ENCODE results near the gene RRBP1. TPM values are rescaled to one million over a fixed set of nuclear protein-coding genes. Genes with fewer than 3 reads are reported as not detected.
A peak's percentile ranks its signal among the peaks of the same experiment; 100 is the strongest.

RRBP1 gene
- total and polyA plus RNA-seq, 7 experiments from 2014 or later, result 4.1 to 73.9 (median 28.1) TPM

- Histone ChIP-seq H3K4me1 (ENCODE audit: control insufficient read depth in 2 of 2, insufficient read depth in 2 of 2, low read length in 2 of 2) (no peaks in the 10 kb centered on the region), H3K36me3 (ENCODE audit: control insufficient read depth in 2 of 3, insufficient read depth in 3 of 3, low read length in 3 of 3) (no peaks in the 10 kb centered on the region), H3K27me3 (ENCODE audit: control insufficient read depth in 2 of 2, insufficient read depth in 2 of 2, low read length in 2 of 2) (no peaks in the 10 kb centered on the region), H3K27ac (ENCODE audit: low read depth, low read length) (no peak overlapping the region), H3K9me3 (ENCODE audit: control insufficient read depth in 2 of 3, low read length in 3 of 3) (no peaks in the 10 kb centered on the region), H3K4me3 (ENCODE audit: low read length) (no peak overlapping the region)
- Mint-ChIP-seq H3K4me3 (no peak overlapping the region), H3K27me3 (peaks cover 0 to 2% (median 0%) of the 10 kb centered on the region in 5 donors), H3K36me3 (peaks cover 5 to 40% (median 28%) of the 10 kb centered on the region in 5 donors), H3K9me3 (peaks cover 0 to 5% (median 0%) of the 10 kb centered on the region in 11 donors), H3K4me1 (peaks cover 14 to 68% (median 53%) of the 10 kb centered on the region in 7 donors), H3K27ac (no peak overlapping the region)
- intact Hi-C loops (cut with micrococcal nuclease), result loop anchor here in 1 of 2 donors (2.0 kb wide), 1 partner anchor 23 kb away; the partner anchor contains the start of gene DSTN
- DNase-seq (no peak), ATAC-seq (no peak)
- POLR2A ChIA-PET, result no interaction called here
- CTCF ChIA-PET, result no interaction called here
Observed at GRCh38 chr20:17593902-17594301, 88.1 kb downstream of the RRBP1 start.

GRCh38 chr20:17590245-17590644 is 91.8 kb downstream of the RRBP1 start:
- H3K4me3 ChIP-seq (ENCODE audit: low read length), result no peak overlapping the region
- intact Hi-C loops (cut with micrococcal nuclease), result no loop called here
- Mint-ChIP-seq H3K9me3 (no peaks in the 10 kb centered on the region), H3K27me3 (peaks cover 0 to under 1% (median 0%) of the 10 kb centered on the region in 5 donors), H3K36me3 (peaks cover 0 to 22% (median 11%) of the 10 kb centered on the region in 5 donors), H3K27ac (peak overlapping the region in 1 of 9 donors; percentile 70), H3K4me3 (no peak overlapping the region), H3K4me1 (peaks cover 12 to 64% (median 46%) of the 10 kb centered on the region in 7 donors)
- ChIA-PET POLR2A (no interaction called here), CTCF (interaction anchor here (0.6 to 1.6 kb wide), 5 partner anchors 10 to 1015 kb away, joined by 3 to 4 read pairs (median 3); no protein-coding TSS in a partner anchor)
- ATAC-seq, result no peak
- H3K4me1 ChIP-seq (ENCODE audit: control insufficient read depth in 2 of 2, insufficient read depth in 2 of 2, low read length in 2 of 2), result no peaks in the 10 kb centered on the region
- H3K9me3 ChIP-seq (ENCODE audit: control insufficient read depth in 2 of 3, low read length in 3 of 3), result no peaks in the 10 kb centered on the region
- no peaks in the 10 kb centered on the region for H3K36me3 ChIP-seq (ENCODE audit: control insufficient read depth in 2 of 3, insufficient read depth in 3 of 3, low read length in 3 of 3)
- H3K27me3 ChIP-seq (ENCODE audit: control insufficient read depth in 2 of 2, insufficient read depth in 2 of 2, low read length in 2 of 2), result no peaks in the 10 kb centered on the region
- H3K27ac ChIP-seq (ENCODE audit: low read depth, low read length), result no peak overlapping the region
- DNase-seq, result no peak

- CTCF ChIA-PET, result interaction anchor here (1.0 to 1.6 kb wide), 3 partner anchors 10 to 19 kb away, joined by 3 to 4 read pairs (median 3); no protein-coding TSS in a partner anchor
- Histone ChIP-seq H3K27me3 (ENCODE audit: control insufficient read depth in 2 of 2, insufficient read depth in 2 of 2, low read length in 2 of 2) (no peaks in the 10 kb centered on the region), H3K4me1 (ENCODE audit: control insufficient read depth in 2 of 2, insufficient read depth in 2 of 2, low read length in 2 of 2) (no peaks in the 10 kb centered on the region), H3K4me3 (ENCODE audit: low read length) (no peak overlapping the region), H3K36me3 (ENCODE audit: control insufficient read depth in 2 of 3, insufficient read depth in 3 of 3, low read length in 3 of 3) (no peaks in the 10 kb centered on the region), H3K27ac (ENCODE audit: low read depth, low read length) (no peak overlapping the region), H3K9me3 (ENCODE audit: control insufficient read depth in 2 of 3, low read length in 3 of 3) (no peaks in the 10 kb centered on the region)
- POLR2A ChIA-PET, result no interaction called here
- no peaks in the 10 kb centered on the region for H3K27me3 Mint-ChIP-seq
- H3K4me3 Mint-ChIP-seq, result no peak overlapping the region
- no peak for DNase-seq
- no peaks in the 10 kb centered on the region for H3K9me3 Mint-ChIP-seq
- H3K4me1 Mint-ChIP-seq, result peaks cover 9 to 61% (median 45%) of the 10 kb centered on the region in 7 donors
- H3K36me3 Mint-ChIP-seq, result peaks cover 0 to 27% (median 11%) of the 10 kb centered on the region in 5 donors
- ATAC-seq, result no peak
- intact Hi-C loops (cut with micrococcal nuclease), result no loop called here
- no peak overlapping the region for H3K27ac Mint-ChIP-seq
Observed at GRCh38 chr20:17589161-17589834, 92.7 kb downstream of the RRBP1 start.

GRCh38 chr20:17587824-17588223 is 94.2 kb downstream of the RRBP1 start:
- Histone ChIP-seq H3K36me3 (ENCODE audit: control insufficient read depth in 2 of 3, insufficient read depth in 3 of 3, low read length in 3 of 3) (no peaks in the 10 kb centered on the region), H3K9me3 (ENCODE audit: control insufficient read depth in 2 of 3, low read length in 3 of 3) (no peaks in the 10 kb centered on the region), H3K4me3 (ENCODE audit: low read length) (no peak overlapping the region), H3K27ac (ENCODE audit: low read depth, low read length) (no peak overlapping the region), H3K27me3 (ENCODE audit: control insufficient read depth in 2 of 2, insufficient read depth in 2 of 2, low read length in 2 of 2) (no peaks in the 10 kb centered on the region), H3K4me1 (ENCODE audit: control insufficient read depth in 2 of 2, insufficient read depth in 2 of 2, low read length in 2 of 2) (no peaks in the 10 kb centered on the region)
- Mint-ChIP-seq H3K9me3 (no peaks in the 10 kb centered on the region), H3K27me3 (no peaks in the 10 kb centered on the region), H3K4me3 (no peak overlapping the region), H3K4me1 (peaks cover 10 to 54% (median 35%) of the 10 kb centered on the region in 7 donors), H3K27ac (peak overlapping the region in 1 of 9 donors; percentile 78), H3K36me3 (peaks cover 0 to 20% (median 11%) of the 10 kb centered on the region in 5 donors)
- DNase-seq (no peak), ATAC-seq (no peak)
- CTCF ChIA-PET, result no interaction called here
- POLR2A ChIA-PET, result no interaction called here
- intact Hi-C loops (cut with micrococcal nuclease), result no loop called here

GRCh38 chr20:17587148-17587547 is 94.9 kb downstream of the RRBP1 start:
- H3K36me3 Mint-ChIP-seq, result peaks cover 0 to 23% (median 7%) of the 10 kb centered on the region in 5 donors
- H3K4me3 ChIP-seq (ENCODE audit: low read length), result no peak overlapping the region
- no peaks in the 10 kb centered on the region for H3K27me3 Mint-ChIP-seq
- CTCF ChIA-PET, result no interaction called here
- H3K27ac Mint-ChIP-seq, result no peak overlapping the region
- ATAC-seq, result no peak
- H3K9me3 Mint-ChIP-seq, result no peaks in the 10 kb centered on the region
- no peak overlapping the region for H3K4me3 Mint-ChIP-seq
- peaks cover 13 to 56% (median 37%) of the 10 kb centered on the region in 7 donors for H3K4me1 Mint-ChIP-seq
- H3K27me3 ChIP-seq (ENCODE audit: control insufficient read depth in 2 of 2, insufficient read depth in 2 of 2, low read length in 2 of 2), result no peaks in the 10 kb centered on the region
- no peak for DNase-seq
- H3K27ac ChIP-seq (ENCODE audit: low read depth, low read length), result no peak overlapping the region
- no peaks in the 10 kb centered on the region for H3K9me3 ChIP-seq (ENCODE audit: control insufficient read depth in 2 of 3, low read length in 3 of 3)
- intact Hi-C loops (cut with micrococcal nuclease), result no loop called here
- POLR2A ChIA-PET, result no interaction called here
- H3K4me1 ChIP-seq (ENCODE audit: control insufficient read depth in 2 of 2, insufficient read depth in 2 of 2, low read length in 2 of 2), result no peaks in the 10 kb centered on the region
- H3K36me3 ChIP-seq (ENCODE audit: control insufficient read depth in 2 of 3, insufficient read depth in 3 of 3, low read length in 3 of 3), result no peaks in the 10 kb centered on the region

- Histone ChIP-seq H3K4me3 (ENCODE audit: low read length) (no peak overlapping the region), H3K36me3 (ENCODE audit: control insufficient read depth in 2 of 3, insufficient read depth in 3 of 3, low read length in 3 of 3) (no peaks in the 10 kb centered on the region), H3K4me1 (ENCODE audit: control insufficient read depth in 2 of 2, insufficient read depth in 2 of 2, low read length in 2 of 2) (no peaks in the 10 kb centered on the region), H3K27me3 (ENCODE audit: control insufficient read depth in 2 of 2, insufficient read depth in 2 of 2, low read length in 2 of 2) (no peaks in the 10 kb centered on the region), H3K27ac (ENCODE audit: low read depth, low read length) (no peak overlapping the region), H3K9me3 (ENCODE audit: control insufficient read depth in 2 of 3, low read length in 3 of 3) (no peaks in the 10 kb centered on the region)
- intact Hi-C loops (cut with micrococcal nuclease), result no loop called here
- H3K36me3 Mint-ChIP-seq, result peaks cover 0 to 19% (median 4%) of the 10 kb centered on the region in 5 donors
- no peak overlapping the region for H3K27ac Mint-ChIP-seq
- ATAC-seq (no peak), DNase-seq (no peak)
- peaks cover 12 to 53% (median 35%) of the 10 kb centered on the region in 7 donors for H3K4me1 Mint-ChIP-seq
- no peak overlapping the region for H3K4me3 Mint-ChIP-seq
- POLR2A ChIA-PET, result no interaction called here
- H3K27me3 Mint-ChIP-seq, result no peaks in the 10 kb centered on the region
- H3K9me3 Mint-ChIP-seq, result no peaks in the 10 kb centered on the region
- CTCF ChIA-PET, result no interaction called here
Observed at GRCh38 chr20:17586250-17586649, 95.8 kb downstream of the RRBP1 start.

GRCh38 chr20:17584689-17585088 is 97.4 kb downstream of the RRBP1 start:
- no peaks in the 10 kb centered on the region for H3K36me3 ChIP-seq (ENCODE audit: control insufficient read depth in 2 of 3, insufficient read depth in 3 of 3, low read length in 3 of 3)

More at GRCh38 chr20:17584689-17585088, 97.4 kb downstream of the RRBP1 start:
- Mint-ChIP-seq H3K27ac (peak overlapping the region in 1 of 9 donors; percentile 54), H3K4me3 (no peak overlapping the region), H3K27me3 (no peaks in the 10 kb centered on the region), H3K36me3 (peaks cover 0 to 27% (median 8%) of the 10 kb centered on the region in 5 donors), H3K9me3 (no peaks in the 10 kb centered on the region), H3K4me1 (peaks cover 17 to 56% (median 42%) of the 10 kb centered on the region in 7 donors)
- POLR2A ChIA-PET, result interaction anchor here (1.1 kb wide), 1 partner anchor 10 kb away, joined by 3 read pairs; no protein-coding TSS in a partner anchor
- ATAC-seq, result no peak
- H3K4me1 ChIP-seq (ENCODE audit: control insufficient read depth in 2 of 2, insufficient read depth in 2 of 2, low read length in 2 of 2), result peaks cover 0 to under 1% of the 10 kb centered on the region in 2 donors
- intact Hi-C loops (cut with micrococcal nuclease), result no loop called here
- H3K27ac ChIP-seq (ENCODE audit: low read depth, low read length), result no peak overlapping the region
- CTCF ChIA-PET, result no interaction called here
- no peak overlapping the region for H3K4me3 ChIP-seq (ENCODE audit: low read length)
- DNase-seq, result no peak
- no peaks in the 10 kb centered on the region for H3K27me3 ChIP-seq (ENCODE audit: control insufficient read depth in 2 of 2, insufficient read depth in 2 of 2, low read length in 2 of 2)
- H3K9me3 ChIP-seq (ENCODE audit: control insufficient read depth in 2 of 3, low read length in 3 of 3), result no peaks in the 10 kb centered on the region
